Body of pancreas (tissue), 4 donors: ENCODE data around the gene SUSD3.

ENCODE experiments used
- POLR2A ChIP-seq, 3 donors: fragments of 450-650 bp; IDR thresholded peaks; one replicate each; pipeline ENCODE4 v1.6.1; 2016; ENCODE audit warnings: antibody characterized with exemption in 3 of 3, mild to moderate bottlenecking in 2 of 3
- TF ChIP-seq, protein P1 (sequence below), 7 experiments: fragments of 450-650 bp in 4 of 7; fragments of 200-600 bp in 3 of 7; sonication (generic) in 3 of 7; IDR thresholded peaks; one replicate each; pipeline ENCODE4 v1.5.1; 2016 to 2019; ENCODE audit warnings: antibody characterized with exemption in 7 of 7

DNA sequence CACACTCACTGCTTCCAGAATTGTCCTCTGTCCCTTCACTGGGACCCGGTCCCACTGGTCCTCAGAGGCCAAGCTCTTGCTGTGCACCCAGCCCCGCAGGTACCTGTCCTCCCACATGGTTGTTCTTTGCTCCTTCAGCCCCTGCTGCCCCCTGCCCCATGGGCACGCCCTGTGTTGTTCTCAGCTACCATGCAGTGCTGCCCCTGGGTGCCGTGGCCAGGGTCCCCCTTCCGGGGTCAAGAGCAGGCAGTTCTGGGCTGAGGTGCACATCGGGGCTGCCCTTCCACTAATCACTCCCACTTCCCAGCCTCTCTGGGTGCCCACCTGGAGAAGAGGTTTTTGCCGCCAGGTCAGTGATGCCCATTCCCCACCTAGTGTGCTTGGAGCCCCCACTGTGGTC is 31.9 kb upstream of the SUSD3 start:
- TF ChIP-seq, protein P1, sequence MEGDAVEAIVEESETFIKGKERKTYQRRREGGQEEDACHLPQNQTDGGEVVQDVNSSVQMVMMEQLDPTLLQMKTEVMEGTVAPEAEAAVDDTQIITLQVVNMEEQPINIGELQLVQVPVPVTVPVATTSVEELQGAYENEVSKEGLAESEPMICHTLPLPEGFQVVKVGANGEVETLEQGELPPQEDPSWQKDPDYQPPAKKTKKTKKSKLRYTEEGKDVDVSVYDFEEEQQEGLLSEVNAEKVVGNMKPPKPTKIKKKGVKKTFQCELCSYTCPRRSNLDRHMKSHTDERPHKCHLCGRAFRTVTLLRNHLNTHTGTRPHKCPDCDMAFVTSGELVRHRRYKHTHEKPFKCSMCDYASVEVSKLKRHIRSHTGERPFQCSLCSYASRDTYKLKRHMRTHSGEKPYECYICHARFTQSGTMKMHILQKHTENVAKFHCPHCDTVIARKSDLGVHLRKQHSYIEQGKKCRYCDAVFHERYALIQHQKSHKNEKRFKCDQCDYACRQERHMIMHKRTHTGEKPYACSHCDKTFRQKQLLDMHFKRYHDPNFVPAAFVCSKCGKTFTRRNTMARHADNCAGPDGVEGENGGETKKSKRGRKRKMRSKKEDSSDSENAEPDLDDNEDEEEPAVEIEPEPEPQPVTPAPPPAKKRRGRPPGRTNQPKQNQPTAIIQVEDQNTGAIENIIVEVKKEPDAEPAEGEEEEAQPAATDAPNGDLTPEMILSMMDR (IDR thresholded peaks at IDR 0.05): no peak
- no peak for TF ChIP-seq POLR2A (IDR thresholded peaks at IDR 0.05)
